Measurements from ENCODE around the gene PDE4A. TPM values are rescaled to one million over a fixed set of nuclear protein-coding genes. Genes with fewer than 3 reads are reported as not detected.
A peak's percentile ranks its signal among the peaks of the same experiment; 100 is the strongest.

Gene PDE4A
- total and polyA plus RNA-seq, 2 of the 8 experiments (the other 6 are each of a cell fraction or from before 2014, with no cell fraction given), result 2.0 to 4.4 TPM

GRCh38 chr19:10421240-10422045 is 1.1 kb downstream of the PDE4A start:
- FAIRE-seq, result no peak
- Histone ChIP-seq H3K27me3 (replicated peaks in 1 of 4; ENCODE audit: control insufficient read depth in 3 of 4, extremely low read depth in 1 of 4, insufficient read depth in 3 of 4, low read length in 3 of 4) (peaks cover 50 to 94% (median 86%) of the 10 kb centered on the region in 4 experiments), H3K4me3 (ENCODE audit: extremely low read depth in 1 of 4, insufficient read depth in 2 of 4, low read depth in 3 of 4, low read length in 4 of 4) (peak overlapping the region in 1 of 4 experiments; percentile 60; a peak in 2 of 8 replicates)

More at GRCh38 chr19:10421240-10422045, 1.1 kb downstream of the PDE4A start:
- H2BK12ac ChIP-seq (ENCODE audit: low read depth, low read length), result peak overlapping the region; percentile 68; the same call in 1 of the 2 replicates
- H3K4me1 ChIP-seq (replicated peaks in 1 of 4; ENCODE audit: control insufficient read depth in 3 of 4, insufficient read depth in 4 of 4, low read length in 3 of 4), result peaks cover 5 to 31% (median 13%) of the 10 kb centered on the region in 4 experiments
- no peak overlapping the region for H3K9ac ChIP-seq (replicated peaks in 1 of 4; ENCODE audit: extremely low read depth in 1 of 4, low read depth in 3 of 4, low read length in 3 of 4)
- H2BK15ac ChIP-seq (ENCODE audit: low read length), result peak overlapping the region; percentile 67; the same call in 1 of the 2 replicates
- no peak overlapping the region for H2BK20ac ChIP-seq (ENCODE audit: low read length)
- no peaks in the 10 kb centered on the region for H3K36me3 ChIP-seq (ENCODE audit: control insufficient read depth in 2 of 4, insufficient read depth in 4 of 4, low read length in 3 of 4)
- H2BK120ac ChIP-seq (replicated peaks; ENCODE audit: low read depth, low read length), result no peak overlapping the region
- H3K14ac ChIP-seq (ENCODE audit: insufficient read length), result no peak overlapping the region
- H2AFZ ChIP-seq (ENCODE audit: low read length), result no peak overlapping the region
- H2AK5ac ChIP-seq (ENCODE audit: low read depth, low read length), result 0 out of 2 replicates have a peak overlapping the region, but pooled peaks have one; percentile 1
- H3K27ac ChIP-seq (ENCODE audit: low read depth, low read length), result no peak overlapping the region
- peaks cover 14% of the 10 kb centered on the region; the same call in 1 of the 2 replicates for H3K23me2 ChIP-seq (ENCODE audit: low read depth, low read length)
- H4K20me1 ChIP-seq (replicated peaks in 1 of 2; ENCODE audit: control insufficient read depth in 1 of 2, insufficient read depth in 2 of 2, low read length in 2 of 2), result peaks cover 0 to 20% of the 10 kb centered on the region in 2 experiments
- peak overlapping the region; percentile 70 to 98; a peak in 3 of 4 replicates for H3K4me2 ChIP-seq (ENCODE audit: insufficient read depth in 1 of 2, low read depth in 2 of 2, low read length in 2 of 2)
- 59% methylated on average over 10 of the region's 17 CpGs; no CpG with 5 or more reads in 1 of the 2 experiments for WGBS, 2 experiments (ENCODE audit: extremely low coverage in 1 of 2, insufficient coverage in 1 of 2, insufficient read length in 1 of 2, insufficient replicate concordance in 2 of 2, low coverage in 1 of 2, low lambda C conversion rate in 2 of 2, missing lambda C conversion rate in 1 of 2)
- H3K79me1 ChIP-seq (ENCODE audit: low read depth, low read length), result no peaks in the 10 kb centered on the region
- H3K79me2 ChIP-seq (ENCODE audit: control insufficient read depth in 1 of 2, insufficient read depth in 2 of 2, low read length in 2 of 2), result no peaks in the 10 kb centered on the region
- POLR2A ChIA-PET (ENCODE audit: partially characterized antibody), result interaction anchor here (0.8 kb wide), 1 partner anchor 22 kb away, joined by 3 read pairs; no protein-coding TSS in a partner anchor
- H3K18ac ChIP-seq (ENCODE audit: extremely low read depth, low read length), result no peak overlapping the region
- no peak overlapping the region for H4K8ac ChIP-seq (ENCODE audit: extremely low read depth, insufficient read depth, low read length)
- no peak overlapping the region for H4K5ac ChIP-seq (ENCODE audit: insufficient read length, low read depth, low read length)
- CTCF ChIA-PET (ENCODE audit: partially characterized antibody), result interaction anchor here (0.6 to 6.7 kb wide), 14 partner anchors 8 to 141 kb away, joined by 3 to 67 read pairs (median 4); partner anchors contain the start of gene CDC37
- H2BK5ac ChIP-seq (ENCODE audit: low read depth, low read length), result peak overlapping the region; percentile 48; the same call in 1 of the 2 replicates
- H3K4ac ChIP-seq (replicated peaks; ENCODE audit: insufficient read length, low read depth, low read length), result no peak overlapping the region
- no peak for TF ChIP-seq POLR2AphosphoS5 (IDR thresholded peaks at IDR 0.05; ENCODE audit: low read depth, low read length)
- peak; percentile 28 for TF ChIP-seq EZH2 (IDR thresholded peaks at IDR 0.05; ENCODE audit: low read depth, low read length, severe bottlenecking)
- TF ChIP-seq MAFK (IDR thresholded peaks at IDR 0.05; ENCODE audit: low read depth, low read length), result no peak
- no peak for TF ChIP-seq CHD2 (IDR thresholded peaks at IDR 0.05; ENCODE audit: low read length)
- TF ChIP-seq, protein P1, sequence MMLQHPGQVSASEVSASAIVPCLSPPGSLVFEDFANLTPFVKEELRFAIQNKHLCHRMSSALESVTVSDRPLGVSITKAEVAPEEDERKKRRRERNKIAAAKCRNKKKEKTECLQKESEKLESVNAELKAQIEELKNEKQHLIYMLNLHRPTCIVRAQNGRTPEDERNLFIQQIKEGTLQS (IDR thresholded peaks at IDR 0.05; ENCODE audit: insufficient read depth, low read depth, low read length), result no peak
- no peaks in the 10 kb centered on the region for H3K9me3 ChIP-seq (ENCODE audit: insufficient read depth in 2 of 2, low read depth in 1 of 2, low read length in 1 of 2)
- H4K91ac ChIP-seq (replicated peaks; ENCODE audit: insufficient read length, low read length), result no peak overlapping the region
- no peak for DNase-seq (ENCODE audit: low read depth in 1 of 2, low spot score in 2 of 2)
- H3K56ac ChIP-seq (replicated peaks; ENCODE audit: insufficient read length, low read depth, low read length), result no peak overlapping the region
- no peak overlapping the region for H3K23ac ChIP-seq (ENCODE audit: insufficient read length)

Data from H1 (cell line).